GM21515 (cell line): Measurements from ENCODE around the gene SELPLG.
"Not testable (repeated sequence)": the region's sequence is repeated elsewhere in the genome, so short reads cannot be mapped to it uniquely, and the experiment has no call there.

Experiments
- ATAC-seq: cut with Tn5 transposase; IDR thresholded peaks from one replicate; pipeline ENCODE4 v1.9.1; 2021; ENCODE audit not compliant: unreplicated experiment

SELPLG gene, protein sequence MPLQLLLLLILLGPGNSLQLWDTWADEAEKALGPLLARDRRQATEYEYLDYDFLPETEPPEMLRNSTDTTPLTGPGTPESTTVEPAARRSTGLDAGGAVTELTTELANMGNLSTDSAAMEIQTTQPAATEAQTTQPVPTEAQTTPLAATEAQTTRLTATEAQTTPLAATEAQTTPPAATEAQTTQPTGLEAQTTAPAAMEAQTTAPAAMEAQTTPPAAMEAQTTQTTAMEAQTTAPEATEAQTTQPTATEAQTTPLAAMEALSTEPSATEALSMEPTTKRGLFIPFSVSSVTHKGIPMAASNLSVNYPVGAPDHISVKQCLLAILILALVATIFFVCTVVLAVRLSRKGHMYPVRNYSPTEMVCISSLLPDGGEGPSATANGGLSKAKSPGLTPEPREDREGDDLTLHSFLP

DNA sequence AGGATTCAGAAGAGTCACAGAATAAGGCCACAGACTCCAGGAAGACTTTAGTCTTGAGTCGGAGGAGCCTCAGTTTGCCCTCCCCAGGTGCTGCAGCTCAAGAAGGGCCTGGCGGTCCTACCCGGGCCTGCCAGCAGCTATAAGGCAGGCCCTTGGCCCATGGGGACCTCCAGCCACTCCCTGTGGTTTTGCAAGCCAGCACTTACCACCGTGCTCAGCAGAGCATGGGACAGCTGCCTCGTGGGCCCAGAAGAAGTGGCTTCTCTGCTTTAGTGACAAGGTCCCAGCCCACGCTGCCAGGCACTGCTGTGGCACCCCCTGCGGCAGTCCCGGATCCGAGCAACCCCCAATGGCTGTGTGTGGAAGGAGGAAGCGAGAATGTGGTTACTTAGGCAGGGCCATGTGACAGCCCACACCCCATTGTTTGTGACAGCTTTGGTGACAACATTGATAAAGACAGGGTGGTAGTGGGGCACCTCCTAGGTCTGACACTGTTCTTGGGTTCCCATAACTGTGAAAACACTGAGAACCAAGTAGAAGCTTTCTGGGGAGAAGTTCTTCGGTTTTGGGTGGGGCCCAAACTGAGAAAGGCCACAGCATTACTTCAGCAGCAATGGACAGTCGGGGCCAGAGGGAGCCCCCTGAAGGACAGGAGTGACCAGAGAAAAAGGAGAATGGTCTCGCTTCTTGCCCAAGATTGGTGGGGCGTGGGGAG is at the start of gene SELPLG:
SELPLG (minus strand) TSS at position 361 of the 715 bp plus-strand sequence. CDS start 9,587 bp downstream, outside the sequence.
- ATAC-seq = peak; percentile 52

DNA sequence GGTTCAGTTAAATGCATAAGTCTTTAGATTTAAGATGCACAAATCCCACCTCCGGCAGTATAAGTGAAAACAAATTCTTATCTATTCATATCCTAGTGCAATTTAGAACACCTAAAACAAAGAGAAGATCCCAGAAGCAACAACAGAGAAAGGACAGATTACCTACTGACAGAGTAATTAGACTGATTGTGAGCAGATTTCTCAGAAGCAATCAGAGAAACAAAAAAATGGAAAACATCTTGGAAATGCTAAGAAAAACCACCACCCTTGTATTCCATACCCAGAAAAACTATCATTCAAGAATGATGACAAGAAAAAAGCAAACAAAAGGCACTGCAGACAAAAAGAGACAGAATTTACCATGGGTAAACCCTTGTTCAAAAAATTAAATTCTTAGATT is 47.6 kb upstream of the SELPLG start:
- ATAC-seq = no peak

DNA sequence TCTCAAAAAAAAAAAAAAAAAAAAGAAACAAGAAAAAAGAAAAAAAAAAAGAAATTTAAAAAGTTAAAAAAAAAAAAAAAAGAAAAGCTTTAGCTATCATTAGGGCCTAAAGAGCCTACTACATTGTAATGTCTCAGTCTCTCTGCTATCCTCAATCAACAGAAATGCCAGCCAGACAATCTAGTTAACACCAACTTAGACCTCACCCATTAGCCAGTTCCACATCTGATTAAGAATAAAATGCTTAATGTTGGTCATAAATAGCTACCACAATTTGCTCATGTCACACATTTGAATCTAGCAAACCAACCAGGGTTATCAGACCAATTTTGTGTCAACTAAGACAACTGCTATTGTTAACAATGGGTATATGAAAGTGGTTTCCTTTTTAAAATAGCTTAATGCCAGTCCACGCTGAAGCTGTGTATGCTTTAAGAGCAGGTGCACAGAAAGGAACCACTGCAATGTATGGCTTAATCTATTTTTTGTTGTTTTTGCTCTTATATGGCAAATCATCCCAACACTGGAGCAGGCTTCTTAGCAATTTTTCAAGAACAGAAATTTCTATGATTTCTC is 45.5 kb upstream of the SELPLG start:
- no peak for ATAC-seq

DNA sequence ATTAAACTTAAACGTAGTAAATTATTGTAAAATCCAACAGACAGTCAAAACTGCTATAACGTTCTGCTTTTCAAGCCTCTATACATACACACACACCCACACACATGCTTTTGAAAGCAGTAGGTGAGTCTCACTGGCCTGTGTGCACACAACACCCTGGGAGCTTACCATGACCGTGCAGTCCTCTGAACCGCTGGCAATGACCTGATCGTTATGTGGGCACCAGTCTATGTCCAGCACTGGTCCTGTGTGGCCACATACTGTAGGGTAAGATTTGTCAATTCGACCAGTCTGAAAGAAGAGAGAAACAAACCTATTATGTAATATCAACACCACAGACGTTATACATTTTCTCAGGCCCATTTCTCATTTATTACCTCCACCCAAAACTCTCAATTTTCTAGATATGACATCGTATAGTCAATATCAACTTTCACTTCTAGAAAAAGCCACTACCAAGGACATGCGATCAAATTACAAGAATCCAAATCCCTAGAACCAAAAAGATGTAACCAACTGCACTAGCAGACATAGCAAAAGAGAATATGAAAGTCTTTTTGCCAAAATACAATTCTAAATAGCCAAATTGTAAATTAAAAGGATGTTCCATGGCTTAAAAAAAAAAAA is 44.5 kb upstream of the SELPLG start:
- ATAC-seq = no peak

DNA sequence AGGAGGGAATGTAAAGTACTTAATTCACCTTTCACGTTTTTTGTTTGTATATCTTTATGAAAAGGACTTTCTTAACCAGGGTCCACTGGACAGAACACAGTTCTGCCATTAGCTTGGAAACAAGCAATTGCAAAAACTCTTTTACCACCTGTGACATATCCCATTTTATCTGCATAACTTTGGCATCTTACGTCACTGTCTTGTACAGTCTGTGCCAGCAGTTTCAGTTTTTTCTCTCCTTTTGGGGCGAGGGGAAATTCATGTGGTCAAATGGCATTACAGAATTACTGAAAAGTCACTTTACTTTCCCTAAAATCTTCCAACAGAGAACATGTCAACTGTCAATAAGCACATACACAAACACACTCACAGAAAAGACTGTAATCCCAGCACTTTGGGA is 43.7 kb upstream of the SELPLG start:
- no peak for ATAC-seq

DNA sequence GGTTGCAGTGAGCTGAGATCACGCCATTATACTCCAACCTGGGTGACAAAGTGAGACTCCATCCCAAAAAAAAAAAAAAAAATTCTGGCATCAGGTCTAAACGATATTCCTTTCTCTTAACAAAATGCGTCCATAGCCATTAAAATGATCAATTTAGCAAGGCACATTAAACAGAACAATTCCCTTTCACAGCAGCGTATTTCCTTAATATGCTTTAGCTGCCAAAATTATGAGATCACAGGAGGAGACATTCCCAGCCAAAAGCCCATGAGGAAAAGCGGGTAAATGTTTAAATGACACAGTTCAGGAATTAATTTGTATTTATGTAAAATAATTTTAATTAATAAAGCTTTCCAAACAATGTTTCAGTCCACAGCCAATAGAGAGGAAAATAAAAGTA is 43.0 kb upstream of the SELPLG start:
- no peak for ATAC-seq

DNA sequence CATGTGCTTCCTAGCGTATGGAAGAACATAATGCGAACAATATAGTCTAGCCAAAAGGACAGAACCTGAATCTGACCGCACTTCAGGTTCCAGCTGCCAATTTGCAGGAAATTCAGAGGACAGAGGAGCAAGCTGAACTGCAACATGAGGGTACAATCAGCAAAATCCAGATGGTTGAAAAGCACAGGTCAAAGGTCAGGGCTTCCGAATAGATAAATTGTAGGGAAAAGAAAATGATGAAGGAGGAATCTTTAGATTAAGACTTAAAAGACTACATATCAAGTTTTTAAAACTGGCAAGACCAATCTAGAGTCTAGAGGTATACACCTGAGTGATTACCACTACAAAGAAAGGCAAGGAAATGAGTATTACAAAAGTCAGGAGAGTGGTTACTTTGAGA is 42.1 kb upstream of the SELPLG start:
- no peak for ATAC-seq

DNA sequence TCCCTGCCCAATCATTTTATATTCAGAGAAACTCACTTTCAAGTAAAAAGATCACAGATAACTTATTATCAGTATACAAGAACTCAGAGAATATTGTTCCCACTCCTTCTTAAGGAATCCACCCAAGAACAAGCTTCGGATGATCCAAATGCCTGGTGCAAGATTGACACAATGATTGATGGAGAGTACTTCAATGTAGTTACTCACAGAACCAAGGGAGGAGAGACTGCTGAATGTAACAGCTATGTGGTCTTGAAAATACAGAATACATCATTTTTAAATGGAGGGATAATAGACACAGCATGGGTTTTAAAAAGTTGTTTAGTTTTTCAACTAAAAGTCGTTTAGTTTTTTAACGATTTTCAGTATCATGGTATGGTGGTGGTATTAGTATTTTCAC is 38.4 kb upstream of the SELPLG start:
- no peak for ATAC-seq

DNA sequence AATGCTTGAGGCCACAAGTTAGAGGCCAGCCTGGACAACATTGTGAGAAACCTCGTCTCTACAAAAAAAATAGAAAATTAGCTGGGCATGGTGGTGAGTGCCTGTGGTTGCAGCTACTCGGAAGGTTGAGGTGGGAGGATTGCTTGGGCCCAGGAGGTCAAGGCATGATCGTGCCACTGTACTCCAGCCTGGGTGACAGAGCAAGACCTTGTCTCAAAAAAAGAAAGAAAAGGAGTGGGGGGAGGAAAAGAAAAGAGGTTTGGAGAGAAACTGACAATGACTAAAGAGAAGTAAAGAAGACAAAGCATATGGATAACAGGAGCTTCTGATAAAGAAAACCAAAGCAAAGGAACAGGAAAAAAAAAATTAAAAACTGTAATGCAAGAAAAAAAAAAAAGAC is 37.4 kb upstream of the SELPLG start:
- ATAC-seq = no peak

DNA sequence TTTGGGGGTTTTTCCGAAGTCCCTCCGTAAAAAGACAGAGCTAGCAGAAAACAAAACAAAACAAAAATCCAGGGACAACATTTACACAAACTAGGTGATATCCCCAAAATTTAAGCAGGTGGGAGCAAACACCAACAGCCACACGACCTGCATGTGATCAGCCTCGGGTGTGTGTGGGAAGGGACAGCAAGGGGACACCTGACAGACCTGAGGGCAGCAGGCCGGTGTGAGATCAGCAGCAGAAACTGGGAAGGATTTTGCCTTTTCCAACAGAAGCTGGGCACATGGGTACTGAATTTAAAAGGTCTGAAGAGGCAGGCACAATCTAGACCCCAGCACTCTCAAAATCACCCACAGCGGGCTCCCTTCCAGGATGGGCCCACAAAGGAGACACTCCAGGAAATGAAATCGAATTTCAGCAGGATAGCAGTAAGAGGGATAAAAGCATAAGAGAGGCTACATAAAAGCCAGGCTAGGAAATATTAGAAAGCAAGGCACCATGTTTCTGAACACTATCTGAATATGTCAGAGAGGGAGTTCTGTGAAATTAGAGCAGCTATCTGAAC is 36.5 kb upstream of the SELPLG start:
- no peak for ATAC-seq

DNA sequence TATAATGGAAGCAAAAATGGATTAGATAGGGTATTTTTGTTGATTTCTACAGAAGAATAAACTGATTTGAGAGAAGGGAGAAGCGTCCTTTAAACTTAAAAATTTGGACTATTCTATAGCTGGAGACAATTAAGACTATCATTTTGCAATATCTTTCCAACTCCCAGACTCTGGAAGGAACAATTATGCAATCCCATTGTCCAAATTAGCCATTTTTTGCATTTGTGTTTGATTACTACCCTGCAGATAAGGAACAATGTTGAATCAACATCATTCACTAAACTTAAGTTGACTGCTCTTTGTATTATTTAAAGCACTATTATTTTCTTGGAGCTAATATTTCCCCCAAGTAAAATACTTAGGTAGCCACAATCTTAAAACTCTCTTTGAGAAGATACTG is 34.8 kb upstream of the SELPLG start:
- no peak for ATAC-seq

DNA sequence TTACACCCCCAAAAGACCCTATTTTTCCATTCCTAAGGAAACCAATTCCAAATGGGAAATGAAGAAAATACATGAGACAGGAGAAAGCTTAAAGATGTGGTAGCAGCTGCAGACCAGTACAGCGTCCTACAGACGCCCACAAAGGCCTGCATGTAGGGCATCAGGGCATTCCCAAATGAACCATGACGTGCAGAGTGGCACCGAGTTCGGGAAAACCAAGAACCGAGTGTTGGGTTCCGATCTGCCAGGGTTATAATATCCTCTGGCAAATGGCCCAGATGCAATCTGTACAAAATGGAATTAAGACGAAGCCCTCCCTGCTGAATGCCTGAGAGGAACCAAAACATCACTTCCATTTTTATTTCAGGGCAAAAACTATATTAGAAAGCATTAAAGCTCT is 34.4 kb upstream of the SELPLG start:
- no peak for ATAC-seq

DNA sequence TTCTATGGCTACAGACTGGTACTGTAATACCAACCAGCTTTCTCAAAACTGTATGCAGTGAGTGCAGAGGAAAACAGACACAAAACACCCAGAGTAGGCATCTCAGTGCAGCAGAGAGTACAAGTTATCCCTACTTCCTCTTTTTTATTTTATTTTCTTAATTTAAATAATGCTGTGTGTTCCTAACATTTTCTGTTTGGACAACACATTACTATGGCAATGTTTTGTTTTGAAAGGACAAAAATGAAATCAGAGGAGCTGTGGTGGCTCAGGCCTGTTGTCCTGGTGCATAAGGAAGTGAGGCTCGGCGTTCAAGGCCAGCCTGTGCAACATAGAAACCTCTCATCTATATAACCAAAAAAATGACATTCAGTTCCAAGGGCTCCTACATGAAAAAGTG is 33.7 kb upstream of the SELPLG start:
- no peak for ATAC-seq

DNA sequence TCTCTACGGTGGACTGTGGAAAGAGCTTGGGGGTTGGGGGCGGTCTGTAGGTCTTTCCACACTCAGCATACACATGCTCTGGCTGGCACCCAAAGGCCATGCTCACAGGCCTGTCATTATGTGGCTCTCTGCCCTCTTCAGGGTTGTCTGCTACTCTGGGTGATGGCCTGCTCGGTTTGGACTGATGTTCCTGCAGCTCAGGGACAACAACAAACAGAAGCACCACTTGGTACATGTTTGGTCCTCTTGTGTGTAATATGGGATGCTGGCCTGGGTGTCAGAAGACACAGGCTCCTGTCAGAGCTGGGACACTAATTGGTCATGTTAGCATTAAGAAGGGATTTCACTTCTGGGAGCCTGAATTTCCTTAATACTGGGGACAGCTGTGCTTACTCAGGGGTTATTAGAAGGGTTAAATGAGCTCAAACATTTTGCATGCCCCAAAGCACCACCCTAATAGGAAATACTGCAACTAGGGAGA is 32.7 kb upstream of the SELPLG start:
- ATAC-seq = no peak

DNA sequence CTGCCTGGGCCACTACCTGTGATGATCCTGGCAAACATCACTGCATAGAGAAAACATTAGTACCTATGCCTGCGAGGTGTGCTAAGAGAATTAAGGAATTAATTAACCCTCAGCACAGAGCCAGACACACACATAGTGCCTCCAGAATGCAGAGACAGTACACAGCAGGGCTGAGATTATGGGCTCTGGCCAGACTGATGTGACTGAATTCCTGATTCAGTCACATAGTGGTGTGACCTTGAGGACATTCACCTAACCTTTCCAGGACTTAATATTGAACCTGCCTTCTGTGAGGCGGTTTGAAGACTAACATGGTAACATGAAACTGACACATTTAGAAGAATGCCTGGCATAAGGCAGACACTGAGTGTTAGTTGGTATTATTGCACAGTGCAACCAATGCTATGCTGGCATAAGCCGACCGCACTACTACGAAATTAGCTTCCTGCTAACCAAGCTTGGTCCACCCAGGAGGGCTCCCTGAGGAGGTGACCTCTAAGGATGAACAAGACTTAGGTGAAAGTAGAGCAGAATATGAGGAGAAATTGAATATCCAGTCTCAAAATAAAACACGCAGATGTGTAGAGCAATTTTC is 32.0 kb upstream of the SELPLG start:
- ATAC-seq = no peak

DNA sequence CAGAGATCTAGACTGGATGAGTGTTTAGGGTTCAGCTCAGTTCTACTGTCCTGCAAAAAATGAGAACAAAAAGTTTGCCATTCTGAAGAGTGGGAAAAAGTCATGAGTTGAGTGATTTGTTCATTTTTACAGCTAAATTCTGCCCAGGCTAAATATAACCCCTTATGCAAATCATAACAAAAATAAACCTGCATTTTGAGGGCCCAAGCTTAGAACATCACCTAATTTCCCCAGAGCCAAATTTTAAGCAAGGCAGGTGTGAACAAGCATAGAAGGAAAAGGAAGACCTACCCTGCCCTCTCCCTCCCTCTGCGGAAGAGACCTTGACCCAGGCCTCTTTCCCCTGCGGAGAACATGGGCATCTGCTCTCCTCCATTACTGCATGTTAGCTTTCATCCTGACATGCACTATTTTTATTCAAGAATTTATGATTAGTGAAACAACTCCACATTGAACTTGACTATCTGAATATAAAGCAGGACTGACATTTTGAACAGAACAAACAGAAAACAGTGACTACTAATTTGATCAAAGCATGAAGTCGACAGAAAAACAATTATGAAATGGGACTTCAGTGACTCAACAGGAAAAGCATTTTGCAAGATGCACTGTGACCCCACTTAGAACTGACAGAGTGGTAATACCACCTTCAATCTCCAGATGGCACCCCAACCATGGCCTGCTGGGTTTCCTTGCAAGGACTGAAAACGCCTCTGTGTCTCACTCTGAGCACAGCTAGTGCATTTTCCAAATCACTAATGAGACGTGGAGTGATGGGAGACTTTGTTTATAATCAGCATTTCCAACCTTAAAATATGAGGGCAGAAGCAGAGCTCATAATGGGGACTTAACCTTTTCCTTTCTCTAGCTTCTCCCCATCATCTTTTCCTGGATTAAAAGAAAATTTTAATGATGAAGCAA is 30.9 kb upstream of the SELPLG start:
- ATAC-seq = peak; percentile 80

DNA sequence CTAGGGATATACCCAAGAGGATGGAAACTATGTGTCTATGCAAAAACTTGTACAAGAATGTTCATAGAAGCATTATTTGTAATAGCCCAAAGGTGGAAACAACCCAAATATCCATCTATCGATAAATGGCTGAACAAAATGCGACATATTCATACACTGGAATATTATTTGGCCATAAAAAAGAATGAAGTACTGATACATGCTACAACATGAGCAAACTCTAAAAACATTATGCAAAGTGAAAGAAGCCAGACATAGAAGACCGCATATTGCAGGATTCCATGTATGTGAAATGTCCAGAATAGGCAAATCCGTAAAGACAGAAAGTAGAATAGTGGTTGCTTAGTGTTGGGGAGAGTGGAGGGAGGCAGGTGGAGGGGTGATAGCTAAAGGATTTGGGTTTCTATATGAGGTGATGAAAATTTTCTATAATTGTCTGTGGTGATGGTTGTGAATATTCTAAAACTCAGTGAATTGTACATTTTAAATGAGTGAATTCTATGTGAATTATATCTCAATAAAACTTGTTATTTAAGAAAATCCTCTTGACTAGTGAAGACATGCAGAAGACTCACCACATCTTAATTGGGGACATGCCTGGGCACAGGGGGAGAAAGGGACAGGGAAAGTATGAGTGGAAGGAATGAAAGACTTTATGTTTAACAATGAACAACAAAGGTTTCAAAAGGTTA is 29.8 kb upstream of the SELPLG start:
- no peak for ATAC-seq

DNA sequence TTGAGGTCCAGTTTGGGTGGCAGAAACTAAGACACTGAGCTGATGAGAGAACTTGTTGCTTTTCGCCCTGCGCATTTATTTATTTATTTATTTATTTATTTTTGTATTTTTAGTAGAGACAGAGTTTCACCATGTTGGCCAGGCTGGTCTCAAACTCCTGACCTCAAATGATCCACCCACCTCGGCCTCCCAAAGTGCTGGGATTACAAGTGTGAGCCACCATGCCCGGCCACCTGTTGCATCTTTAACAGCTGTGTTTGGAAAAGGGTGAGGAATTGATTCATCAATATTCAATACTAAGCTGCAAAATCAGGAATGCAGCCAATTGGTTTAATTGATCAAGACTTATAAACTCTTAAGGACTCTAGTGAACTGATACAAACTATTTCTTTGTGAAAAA is 24.4 kb upstream of the SELPLG start:
- ATAC-seq = not testable (repeated sequence)

DNA sequence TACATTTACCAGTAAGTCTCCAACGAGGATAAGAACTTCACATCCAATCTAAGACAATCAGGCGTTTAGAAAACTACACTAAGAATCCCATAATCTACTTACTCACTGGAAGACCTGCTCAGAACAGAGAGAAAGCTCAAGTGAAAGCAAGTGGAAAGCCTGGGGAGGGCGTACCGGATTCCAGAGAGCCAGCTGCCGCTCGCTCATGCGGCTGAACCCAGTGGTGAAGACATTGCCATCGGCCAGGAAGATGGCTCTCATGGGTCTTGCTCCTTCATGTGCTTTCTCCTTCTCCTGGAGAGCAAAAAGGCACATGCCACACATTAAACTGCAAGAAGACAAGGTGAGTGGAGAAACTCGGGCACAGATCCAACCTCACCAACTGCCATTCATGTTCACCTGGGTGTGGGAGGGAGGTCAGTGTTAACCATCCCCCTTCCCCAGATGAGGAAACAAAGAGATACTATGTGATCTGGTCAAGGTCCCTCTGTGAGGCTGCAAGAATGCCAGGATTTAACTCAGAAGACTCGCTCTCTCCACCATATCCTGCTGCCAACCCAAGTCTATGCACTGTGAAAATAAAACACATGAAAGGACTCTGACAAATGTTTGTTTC is 23.5 kb upstream of the SELPLG start:
- ATAC-seq = no peak
